T-helper 9 cell (primary cell): ENCODE results near the gene C20orf204.
"Not testable (repeated sequence)": the region's sequence is repeated elsewhere in the genome, so short reads cannot be mapped to it uniquely, and the experiment has no call there.

Source experiments
- DNase-seq: peaks from one replicate; pipeline ENCODE4 v3.0.0-alpha.2; 2020
- total RNA-seq, 2 donors: gene quantifications; one replicate each; lab custom pipeline; 2026; lab: John Stamatoyannopoulos, UW

C20orf204 gene, protein sequence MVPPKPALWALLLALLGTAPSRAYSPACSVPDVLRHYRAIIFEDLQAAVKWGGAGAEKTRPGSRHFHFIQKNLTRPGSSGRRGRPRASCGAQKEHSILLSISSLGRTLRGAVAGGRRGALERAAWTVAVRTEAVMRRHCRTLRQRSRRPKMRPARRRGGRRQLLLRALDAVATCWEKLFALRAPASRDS
- total RNA-seq = 6.6 to 9.9 reads per million in 2 donors

DNA sequence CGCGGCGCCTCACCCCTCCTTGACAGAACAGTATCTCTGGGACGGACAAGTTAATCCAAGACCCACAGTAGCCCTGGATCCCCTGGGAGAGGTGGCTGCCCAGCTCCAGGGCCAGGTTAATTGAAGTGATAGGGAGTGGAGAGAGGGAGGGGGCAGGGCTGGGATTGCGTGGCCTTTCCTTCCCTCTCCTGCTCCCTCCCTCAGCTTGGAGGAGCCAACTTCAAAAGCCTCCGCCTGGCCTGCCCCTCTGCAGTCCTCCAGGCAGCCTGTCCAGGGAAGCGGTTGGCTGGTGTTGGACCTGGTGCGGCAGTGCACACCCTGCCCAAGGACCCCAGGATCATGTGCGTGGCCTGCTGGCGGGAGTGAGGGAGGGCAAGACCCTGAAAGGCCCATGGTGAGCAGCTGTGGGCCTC is at the start of gene C20orf204:
Gene C20orf204, plus strand, starts transcription at position 250 of the 413 bp plus-strand sequence. Its CDS starts 142 bp downstream, at position 392.
- DNase-seq = no peak

DNA sequence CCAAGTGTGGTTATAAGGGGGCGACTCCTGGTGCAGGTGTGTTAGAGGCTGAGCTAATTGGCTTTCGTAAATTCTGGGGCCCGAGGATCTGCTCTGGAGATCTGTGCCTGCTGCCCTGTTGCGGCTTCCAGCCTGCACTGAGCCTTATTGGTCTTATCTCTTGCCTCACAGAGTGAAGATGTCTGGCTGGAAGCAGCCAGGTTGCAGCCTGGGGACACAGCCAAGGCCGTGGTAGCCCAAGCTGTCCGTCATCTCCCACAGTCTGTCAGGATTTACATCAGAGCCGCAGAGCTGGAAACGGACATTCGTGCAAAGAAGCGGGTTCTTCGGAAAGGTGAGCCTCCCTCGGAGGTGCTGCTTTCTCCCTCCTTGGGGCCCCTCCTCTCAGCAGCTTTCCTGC is 35.1 kb upstream of the C20orf204 start:
- no peak for DNase-seq

DNA sequence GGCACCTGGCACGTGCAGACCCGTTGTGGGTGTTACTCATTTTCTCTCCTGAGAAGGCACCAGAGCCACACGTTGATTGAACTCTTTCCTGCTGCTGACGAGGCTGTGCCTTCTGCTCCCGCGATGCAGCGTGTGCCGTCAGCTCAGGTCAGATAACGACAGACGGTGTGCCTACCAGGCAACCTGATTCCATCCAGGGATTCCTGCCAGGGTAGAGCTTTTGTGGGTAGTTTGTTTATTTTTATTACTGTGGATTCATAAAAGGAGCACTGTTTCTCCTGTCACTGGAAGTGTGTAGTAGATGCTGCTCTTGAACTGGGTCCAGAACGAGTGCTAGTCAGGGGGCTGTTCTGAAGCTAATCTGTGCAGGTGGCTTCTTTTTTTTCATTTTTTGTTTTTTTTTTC is 34.4 kb upstream of the C20orf204 start:
- DNase-seq = no peak

DNA sequence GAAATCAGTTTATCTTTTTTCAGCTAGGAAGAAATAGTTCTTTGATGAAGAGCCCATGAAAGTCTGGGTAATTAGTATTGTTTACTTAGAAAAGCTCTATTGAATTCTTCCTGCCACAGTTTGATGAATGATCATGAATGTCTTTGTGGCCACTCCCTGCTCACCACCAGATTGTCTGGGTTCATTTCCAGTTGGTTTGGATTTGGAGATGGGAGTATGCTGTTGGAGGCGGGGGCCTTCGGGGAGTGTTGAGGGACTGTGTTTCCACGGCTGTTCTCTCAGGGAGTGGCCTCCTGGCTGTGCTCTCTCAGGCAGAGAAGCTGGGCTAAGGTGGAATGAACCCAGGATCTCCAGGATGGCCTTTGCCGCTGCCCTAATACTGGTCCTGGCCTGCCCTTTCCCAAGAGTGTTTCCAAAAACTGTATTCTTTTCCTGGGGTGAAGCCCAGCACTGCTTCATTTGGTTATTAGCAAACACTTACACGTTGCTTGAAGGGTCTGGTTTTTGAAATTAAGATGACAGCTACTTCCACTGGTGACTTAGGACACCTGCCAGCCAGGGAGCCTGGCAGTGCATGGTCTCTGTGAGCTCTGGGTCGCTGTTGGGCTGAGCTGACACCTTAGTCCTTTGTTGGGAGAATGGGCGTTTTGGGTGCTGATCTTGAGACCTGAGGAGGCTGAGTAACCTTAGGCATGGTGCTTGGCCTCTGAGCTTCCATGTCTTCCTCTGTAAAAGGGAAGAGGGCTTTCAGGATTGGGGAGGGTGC is 31.8 kb upstream of the C20orf204 start:
- DNase-seq = no peak

DNA sequence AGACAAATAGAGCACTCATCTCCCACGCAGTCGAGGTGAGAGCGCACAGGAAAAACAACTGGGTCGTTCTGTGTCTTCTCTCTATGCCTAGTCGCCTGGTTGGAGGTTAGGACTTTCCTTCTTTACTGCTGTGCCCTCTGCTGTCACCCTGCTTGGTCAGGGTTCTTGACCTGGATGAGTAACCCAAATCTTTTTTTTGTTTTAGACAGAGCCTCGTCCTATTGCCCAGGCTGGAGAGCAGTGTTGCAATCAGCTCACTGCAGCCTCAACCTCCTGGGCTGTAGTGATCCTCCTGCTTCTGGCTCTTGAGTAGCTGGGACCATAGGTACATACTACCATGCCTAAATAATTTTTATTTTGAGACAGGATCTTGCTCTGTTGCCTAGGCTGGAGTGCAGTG is 30.6 kb upstream of the C20orf204 start:
- DNase-seq = no peak

DNA sequence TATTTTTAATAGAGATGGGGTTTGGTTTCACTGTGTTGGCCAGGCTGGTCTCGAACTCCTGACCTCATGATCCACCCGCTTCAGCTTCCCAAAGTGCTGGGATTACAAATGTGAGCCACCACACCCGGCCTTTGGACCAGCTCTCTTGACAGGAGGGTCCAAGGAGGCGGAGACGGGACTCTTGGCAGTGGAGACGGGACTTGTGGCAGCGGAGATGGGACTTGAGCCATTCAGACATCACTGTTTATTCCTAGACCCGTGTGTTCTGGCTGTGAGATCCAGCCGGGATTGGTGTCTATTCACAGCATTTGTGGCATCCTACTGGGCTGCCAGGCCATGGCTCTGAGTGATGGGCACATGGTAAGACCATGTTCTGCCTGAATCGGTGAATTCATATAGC is 29.5 kb upstream of the C20orf204 start:
- DNase-seq = no peak

DNA sequence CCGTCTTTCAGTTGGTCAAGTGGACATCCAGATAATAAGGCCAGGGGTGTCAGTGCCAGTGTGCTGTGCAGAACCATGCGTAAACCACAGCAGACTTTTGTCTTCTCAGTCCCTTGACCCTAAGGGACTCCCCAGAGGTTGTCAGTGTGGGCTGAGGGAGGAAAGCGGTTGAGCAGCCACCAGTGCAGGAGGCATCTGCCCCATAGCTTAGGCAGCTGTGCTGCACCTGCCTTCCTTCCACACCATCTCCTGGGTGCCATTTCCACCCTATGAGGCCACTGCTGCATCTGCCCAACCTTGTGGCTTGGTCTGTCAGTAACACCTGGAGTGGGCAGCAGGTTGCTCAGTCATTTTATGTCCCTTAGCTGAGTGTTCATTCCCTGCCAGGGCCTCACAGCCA is 29.1 kb upstream of the C20orf204 start:
- no peak for DNase-seq

DNA sequence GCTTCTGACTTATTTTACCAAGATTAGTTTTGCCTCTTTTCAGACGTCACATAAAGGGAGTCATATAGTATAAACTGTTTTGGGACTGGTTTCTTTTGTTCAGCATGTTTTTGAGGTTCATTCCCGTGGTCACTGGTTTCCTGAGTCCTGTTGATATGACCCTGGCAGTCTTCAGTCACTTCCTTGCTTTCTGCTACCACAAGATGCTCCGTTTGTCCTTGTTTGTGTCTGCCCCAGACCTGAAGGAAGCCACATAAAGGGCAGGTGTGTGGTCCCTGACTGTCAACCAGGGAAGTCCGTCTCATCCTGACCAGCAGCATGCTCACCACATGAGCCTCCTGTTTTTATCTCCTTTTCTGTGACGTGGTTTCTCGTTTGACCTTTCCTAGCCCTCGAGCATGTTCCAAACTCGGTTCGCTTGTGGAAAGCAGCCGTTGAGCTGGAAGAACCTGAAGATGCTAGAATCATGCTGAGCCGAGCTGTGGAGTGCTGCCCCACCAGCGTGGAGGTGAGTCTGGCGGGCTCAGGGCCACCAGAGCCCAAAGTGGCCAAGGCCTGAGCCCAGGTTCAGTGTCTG is 26.1 kb upstream of the C20orf204 start:
- no peak for DNase-seq

DNA sequence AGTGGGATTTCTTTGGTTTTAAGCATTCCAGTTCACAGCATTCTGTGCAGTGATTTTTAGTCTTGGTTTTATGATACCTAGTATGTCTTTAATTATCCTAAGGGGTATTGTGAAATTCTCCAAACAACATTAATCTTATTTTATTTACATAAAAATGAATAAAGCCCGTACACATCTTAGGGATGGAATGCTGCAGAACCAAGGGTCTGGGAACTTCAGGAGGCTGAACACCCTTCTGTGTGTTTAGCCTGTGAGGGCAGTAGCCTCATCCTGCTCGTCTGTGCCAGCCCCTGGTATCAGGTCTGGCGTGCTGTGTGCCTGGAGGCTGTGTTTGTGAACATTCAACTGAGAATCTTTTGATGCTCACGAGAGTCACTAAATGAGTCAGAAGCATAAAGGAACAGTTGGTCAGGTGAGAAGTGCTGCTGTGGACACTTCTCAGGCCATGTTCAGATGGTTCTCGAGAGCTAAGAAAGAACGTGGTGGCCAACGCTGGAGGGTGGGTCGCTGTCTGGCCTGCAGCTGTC is 25.2 kb upstream of the C20orf204 start:
- no peak for DNase-seq

DNA sequence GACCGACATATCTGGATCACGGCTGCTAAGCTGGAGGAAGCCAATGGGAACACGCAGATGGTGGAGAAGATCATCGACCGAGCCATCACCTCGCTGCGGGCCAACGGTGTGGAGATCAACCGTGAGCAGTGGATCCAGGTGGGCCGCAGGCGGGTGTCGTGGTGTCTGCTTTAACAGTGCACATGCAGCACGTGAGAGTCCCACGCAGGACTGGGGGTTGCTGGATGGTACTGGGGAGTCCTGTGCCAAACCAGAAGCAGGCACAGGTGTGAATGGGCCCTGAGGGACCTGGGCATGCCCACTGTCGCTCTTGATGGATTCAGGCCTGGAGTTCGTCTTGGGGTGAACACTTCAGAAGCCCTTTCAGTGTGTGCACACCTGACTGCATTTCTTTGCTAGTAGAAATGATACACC is 24.6 kb upstream of the C20orf204 start:
- DNase-seq = peak; percentile 11

DNA sequence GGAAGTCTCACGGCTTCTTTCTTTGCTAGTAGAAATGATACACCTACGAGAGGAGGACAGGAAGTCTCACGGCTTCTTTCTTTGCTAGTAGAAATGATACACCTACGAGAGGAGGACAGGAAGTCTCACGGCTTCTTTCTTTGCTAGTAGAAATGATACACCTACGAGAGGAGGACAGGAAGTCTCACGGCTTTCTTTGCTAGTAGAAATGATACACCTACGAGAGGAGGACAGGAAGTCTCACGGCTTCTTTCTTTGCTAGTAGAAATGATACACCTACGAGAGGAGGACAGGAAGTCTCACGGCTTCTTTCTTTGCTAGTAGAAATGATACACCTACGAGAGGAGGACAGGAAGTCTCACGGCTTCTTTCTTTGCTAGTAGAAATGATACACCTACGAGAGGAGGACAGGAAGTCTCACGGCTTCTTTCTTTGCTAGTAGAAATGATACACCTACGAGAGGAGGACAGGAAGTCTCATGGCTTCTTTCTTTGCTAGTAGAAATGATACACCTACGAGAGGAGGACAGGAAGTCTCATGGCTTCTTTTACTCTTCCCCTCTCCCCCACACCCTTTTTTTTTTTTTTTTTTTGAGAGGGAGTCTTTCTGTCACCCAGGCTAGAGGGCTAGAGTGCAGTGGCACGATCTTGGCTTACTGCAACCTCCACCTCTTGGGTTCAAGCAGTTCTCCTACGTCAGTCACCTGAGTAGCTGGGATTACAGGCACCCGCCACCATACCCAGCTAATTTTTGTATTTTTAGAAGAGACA is 23.4 kb upstream of the C20orf204 start:
- DNase-seq = not testable (repeated sequence)

DNA sequence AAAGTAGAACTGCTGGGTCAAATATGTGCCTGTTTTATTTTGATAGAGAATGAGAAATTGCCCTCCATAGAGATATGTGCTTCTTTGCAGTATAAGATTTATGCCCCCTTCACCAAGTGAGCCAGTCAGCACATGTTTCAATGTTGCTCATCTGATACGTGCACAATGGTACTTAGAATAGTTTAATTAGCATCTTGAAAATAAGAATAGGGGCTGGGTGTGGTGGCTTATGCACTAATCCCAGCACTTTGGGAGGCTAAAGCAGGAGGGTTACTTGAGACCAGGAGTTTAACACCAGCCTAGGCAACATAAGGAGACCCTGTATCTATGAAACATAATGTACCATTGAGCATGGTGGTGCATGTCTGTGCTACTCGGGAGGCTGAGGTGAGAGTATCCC is 20.3 kb upstream of the C20orf204 start:
- no peak for DNase-seq

DNA sequence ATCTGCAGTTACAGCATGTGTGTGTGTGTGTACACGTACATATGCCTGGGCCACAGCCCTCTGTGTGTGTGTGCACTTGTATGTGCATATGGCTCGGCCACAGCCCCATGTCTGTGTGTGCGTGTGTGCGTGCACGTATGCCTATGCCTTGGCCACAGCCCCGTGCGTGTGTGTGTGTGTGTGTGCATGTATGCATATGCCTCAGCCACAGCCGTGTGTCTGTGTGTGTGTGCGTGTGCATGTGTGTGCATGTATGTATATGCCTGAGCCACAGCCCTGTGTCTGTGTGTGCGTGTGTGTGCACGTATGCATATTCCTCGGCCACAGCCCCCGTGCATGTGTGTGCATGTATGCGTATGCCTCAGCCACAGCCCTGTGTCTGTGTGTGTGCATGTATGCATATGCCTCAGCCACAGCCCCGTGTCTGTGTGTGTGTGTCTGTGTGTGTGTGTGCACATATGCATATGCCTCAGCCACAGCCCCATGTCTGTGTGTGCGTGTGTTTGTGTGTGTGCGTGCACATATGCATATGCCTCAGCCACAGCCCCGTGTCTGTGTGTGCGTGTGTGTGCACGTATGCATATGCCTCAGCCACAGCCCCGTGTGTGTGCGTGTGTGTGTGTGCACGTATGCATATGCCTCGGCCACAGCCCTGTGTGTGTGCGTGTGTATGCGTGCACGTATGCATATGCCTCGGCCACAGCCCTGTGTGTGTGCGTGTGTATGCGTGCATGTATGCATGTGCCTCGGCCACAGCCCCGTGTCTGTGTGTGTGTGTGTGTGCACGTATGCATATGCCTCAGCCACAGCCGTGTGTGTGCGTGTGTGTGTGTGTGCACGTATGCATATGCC is 14.6 kb upstream of the C20orf204 start:
- no peak for DNase-seq

DNA sequence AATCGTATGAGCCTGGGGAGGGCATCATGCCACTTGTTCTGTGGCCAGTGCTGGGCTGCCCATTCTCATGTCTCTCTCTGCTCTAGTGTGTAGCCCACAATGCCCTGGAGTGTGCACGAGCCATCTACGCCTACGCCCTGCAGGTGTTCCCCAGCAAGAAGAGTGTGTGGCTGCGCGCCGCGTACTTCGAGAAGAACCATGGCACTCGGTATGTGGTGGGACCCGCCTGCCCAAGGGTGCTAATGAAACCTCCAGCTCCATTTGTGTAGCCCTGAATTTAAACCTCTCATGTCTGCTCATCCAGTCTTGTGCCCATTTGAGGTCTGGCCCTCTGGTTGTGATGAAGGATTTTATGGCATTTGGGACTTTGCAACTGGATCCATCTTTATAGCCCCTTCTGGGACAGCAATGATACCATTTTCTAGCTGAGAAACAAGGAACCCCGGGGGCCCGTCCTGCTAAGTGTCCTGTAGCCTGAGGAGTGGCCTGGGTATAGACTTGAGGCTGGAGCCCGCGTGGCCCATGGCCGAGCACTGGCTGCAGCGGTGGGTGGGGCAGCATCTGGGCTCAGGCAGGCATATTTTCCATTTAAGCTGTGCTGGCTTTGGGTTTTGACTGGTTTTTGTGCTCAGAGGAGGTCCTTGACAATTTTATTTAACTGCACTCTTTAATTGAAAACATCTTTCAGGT is 13.2 kb upstream of the C20orf204 start:
- DNase-seq = no peak

DNA sequence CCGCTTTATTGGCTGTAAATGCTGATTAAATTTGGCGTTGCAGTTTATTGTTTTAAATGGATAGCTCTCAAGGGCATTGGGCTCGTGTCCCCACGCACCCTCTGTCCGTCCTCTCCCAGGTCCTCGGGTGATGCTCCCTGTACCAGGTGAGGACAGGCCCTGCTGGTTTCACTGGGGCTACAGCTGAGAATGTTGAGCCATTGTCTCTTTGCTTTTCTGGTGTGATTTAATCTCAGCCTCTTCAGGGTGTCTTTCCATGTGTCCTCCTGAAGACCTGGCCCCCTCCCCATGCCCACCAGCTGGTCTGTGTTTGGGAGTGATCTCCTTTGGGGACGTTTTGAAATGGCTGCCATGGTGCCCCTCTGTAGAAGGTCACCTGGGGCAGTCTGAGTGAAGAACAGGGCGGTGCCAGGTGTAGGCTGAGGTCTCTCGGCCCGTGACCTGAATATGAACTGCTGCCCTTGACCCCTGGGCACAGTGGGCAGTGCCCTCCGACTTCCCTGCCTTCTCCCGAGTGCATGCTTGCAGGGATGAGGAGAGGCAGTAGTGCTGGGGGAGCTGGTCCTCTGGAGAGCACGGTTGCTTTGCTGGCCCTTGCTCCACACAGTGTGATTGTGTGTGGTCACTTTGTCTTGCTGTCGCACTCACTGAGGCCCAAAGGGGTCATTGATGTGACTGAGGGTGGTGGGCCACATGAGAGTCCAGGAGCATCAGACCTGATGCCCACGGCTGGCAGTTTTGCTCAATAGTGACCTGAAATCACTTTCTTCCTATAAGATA is 12.4 kb upstream of the C20orf204 start:
- DNase-seq = no peak

DNA sequence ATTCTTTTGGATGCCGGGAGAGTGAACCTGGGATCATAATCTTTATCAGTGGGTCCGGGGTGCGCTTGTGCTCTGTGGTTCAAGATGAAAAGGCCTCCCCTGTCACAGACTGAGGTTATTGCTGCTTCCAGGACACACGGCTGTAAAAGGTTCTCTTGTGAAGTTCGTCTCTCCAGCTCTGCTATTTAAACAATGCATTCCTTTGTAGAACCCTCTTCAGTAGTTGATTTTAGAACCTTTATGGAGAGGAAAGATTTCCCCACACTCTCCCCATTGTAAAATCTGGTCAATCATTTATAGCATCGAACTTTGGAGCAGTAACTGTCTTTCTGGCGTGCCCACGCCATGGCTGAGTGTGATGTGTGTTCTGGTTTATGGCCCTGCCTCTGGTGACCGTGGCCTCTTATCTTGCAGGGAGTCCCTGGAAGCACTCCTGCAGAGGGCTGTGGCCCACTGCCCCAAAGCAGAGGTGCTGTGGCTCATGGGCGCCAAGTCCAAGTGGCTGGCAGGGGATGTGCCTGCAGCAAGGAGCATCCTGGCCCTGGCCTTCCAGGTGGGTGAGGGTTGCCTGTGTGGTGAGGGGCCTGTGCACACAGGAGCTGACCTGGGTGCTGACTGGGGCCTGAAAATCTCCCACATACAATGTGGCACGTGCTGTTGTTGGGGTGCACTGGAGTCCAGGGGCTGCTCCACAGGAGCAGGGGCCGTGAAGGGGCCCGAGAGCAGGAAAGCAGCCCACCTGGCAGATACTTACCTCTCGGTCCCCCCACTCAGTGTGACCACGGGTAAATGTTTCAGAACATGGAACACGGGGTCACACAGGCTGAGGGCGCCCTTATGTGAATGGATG is 11.6 kb upstream of the C20orf204 start:
- no peak for DNase-seq

DNA sequence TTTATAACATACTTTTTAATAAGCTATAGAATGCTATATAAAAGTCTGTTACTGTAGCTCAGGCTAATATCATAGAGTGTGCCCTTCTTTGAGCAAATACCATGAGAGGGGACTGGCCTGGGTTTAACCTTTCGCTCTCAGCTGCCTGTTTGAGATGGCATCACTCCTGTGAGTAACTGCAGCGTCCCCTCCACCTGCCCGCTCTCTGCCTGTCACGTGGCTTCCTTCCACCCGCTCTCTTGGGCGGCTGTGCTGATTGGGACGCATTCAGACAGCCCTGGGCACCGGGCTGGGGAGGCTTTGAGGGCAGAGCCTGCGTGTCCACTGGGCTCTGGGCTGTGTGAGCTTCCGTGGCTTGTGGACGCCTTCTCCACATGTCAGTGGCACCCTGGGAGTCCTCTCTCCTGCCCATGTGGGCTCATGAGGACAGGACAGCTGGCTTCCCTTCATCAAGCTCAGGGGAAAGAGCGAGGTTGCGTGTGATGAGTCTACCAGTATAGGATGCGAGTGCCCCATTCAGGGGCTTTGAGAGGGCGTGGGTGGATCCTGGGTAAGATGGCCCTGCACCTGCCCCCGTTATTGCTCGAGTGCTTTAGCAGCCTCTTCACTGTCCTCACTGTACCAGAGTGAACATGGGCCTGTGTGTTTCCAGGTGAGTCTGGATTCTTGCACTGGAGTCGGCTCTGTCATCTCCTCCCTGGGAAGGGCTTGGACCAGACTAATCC is 10.7 kb upstream of the C20orf204 start:
- no peak for DNase-seq

DNA sequence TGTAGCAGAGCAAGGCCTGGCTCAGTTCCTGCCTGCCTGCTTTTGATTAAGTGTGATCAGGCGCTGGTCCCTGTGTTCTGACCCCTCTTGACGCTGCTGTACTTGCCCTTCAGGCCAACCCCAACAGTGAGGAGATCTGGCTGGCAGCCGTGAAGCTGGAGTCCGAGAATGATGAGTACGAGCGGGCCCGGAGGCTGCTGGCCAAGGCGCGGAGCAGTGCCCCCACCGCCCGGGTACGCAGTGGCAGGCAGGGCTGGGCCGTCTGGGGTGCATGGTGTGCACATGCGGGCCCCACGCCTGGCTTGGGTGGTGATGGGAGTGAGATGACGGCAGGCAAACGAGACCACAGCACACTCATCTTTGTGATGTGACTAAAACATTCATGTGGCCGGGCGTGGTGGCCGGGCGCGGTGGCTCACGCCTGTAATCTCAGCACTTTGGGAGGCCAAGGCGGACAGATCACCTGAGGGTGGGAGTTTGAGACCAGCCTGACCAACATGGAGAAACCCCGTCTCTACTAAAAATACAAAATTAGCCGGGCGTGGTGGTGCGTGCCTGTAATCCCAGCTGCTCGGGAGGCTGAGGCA is 10.1 kb upstream of the C20orf204 start:
- no peak for DNase-seq
